Peyer's patch (tissue), 4 donors: Measurements from ENCODE around the gene MLLT1.

Source experiments
- POLR2A ChIP-seq, 2 donors: fragments of 450-650 bp; IDR thresholded peaks; one replicate each; pipeline ENCODE4 v1.5.1; 2017; ENCODE audit warnings: antibody characterized with exemption in 2 of 2, mild to moderate bottlenecking in 2 of 2, moderate library complexity in 2 of 2
- TF ChIP-seq, protein P1 (sequence below), 6 experiments: fragments of 450-650 bp in 4 of 6; fragments of 200-600 bp in 2 of 6; sonication (generic) in 1 of 6; IDR thresholded peaks; one replicate each; pipeline ENCODE4 v1.5.1; 2017 to 2019; ENCODE audit warnings: antibody characterized with exemption in 6 of 6, mild to moderate bottlenecking in 3 of 6, moderate library complexity in 1 of 6

DNA sequence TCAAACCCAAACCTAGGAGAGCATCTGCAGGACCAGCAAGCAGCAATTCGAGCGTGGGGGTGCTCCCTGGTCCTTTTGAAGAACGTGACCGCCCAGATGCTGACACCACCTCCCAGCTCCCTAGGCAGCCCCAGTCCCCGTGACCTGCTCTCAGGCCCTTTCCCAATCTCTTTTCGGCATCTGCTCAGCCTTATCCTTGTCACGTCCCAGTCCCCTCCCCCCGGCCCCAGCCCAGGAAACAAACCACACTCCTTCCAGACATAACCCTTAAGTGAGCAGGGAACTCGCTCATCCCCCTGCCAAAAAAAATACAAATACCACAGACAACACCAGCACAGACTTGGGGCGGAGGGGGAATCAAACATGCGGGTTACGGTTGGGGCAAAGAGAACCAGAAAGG is 3.3 kb downstream of the MLLT1 start:
- TF ChIP-seq, protein P1, sequence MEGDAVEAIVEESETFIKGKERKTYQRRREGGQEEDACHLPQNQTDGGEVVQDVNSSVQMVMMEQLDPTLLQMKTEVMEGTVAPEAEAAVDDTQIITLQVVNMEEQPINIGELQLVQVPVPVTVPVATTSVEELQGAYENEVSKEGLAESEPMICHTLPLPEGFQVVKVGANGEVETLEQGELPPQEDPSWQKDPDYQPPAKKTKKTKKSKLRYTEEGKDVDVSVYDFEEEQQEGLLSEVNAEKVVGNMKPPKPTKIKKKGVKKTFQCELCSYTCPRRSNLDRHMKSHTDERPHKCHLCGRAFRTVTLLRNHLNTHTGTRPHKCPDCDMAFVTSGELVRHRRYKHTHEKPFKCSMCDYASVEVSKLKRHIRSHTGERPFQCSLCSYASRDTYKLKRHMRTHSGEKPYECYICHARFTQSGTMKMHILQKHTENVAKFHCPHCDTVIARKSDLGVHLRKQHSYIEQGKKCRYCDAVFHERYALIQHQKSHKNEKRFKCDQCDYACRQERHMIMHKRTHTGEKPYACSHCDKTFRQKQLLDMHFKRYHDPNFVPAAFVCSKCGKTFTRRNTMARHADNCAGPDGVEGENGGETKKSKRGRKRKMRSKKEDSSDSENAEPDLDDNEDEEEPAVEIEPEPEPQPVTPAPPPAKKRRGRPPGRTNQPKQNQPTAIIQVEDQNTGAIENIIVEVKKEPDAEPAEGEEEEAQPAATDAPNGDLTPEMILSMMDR (IDR thresholded peaks at IDR 0.05): no peak
- no peak for TF ChIP-seq POLR2A (IDR thresholded peaks at IDR 0.05)
